Measurements from ENCODE around the gene MIF. TPM values are rescaled to one million over a fixed set of nuclear protein-coding genes. Genes with fewer than 3 reads are reported as not detected.
"Not testable (repeated sequence)": the region's sequence is repeated elsewhere in the genome, so short reads cannot be mapped to it uniquely, and the experiment has no call there.

The MIF gene
- total RNA-seq, 1 experiment from 2014 or later, result 1,162 TPM

GRCh38 chr22:23903328-23903971 is 9.3 kb downstream of the MIF start:
- DNase-seq, result no peak
- Histone ChIP-seq H3K27me3 (ENCODE audit: control insufficient read depth, insufficient read depth, low read length) (peaks cover 2% of the 10 kb centered on the region), H3K36me3 (replicated peaks; ENCODE audit: control insufficient read depth, insufficient read depth, low read length) (no peaks in the 10 kb centered on the region), H3K4me3 (ENCODE audit: insufficient read depth, low read depth, low read length) (no peak overlapping the region)

- Histone ChIP-seq H3K27me3 (ENCODE audit: control insufficient read depth, insufficient read depth, low read length) (peaks cover 2% of the 10 kb centered on the region), H3K4me3 (ENCODE audit: insufficient read depth, low read depth, low read length) (no peak overlapping the region), H3K36me3 (replicated peaks; ENCODE audit: control insufficient read depth, insufficient read depth, low read length) (no peaks in the 10 kb centered on the region)
- DNase-seq, result no peak
These were observed 10.5 kb downstream of the MIF start for GRCh38 chr22:23904573-23905254.

- Histone ChIP-seq H3K36me3 (replicated peaks; ENCODE audit: control insufficient read depth, insufficient read depth, low read length) (no peaks in the 10 kb centered on the region), H3K4me3 (ENCODE audit: insufficient read depth, low read depth, low read length) (no peak overlapping the region), H3K27me3 (ENCODE audit: control insufficient read depth, insufficient read depth, low read length) (peaks cover 2% of the 10 kb centered on the region)
- peak; percentile 29 for DNase-seq
These were observed 12.5 kb downstream of the MIF start for GRCh38 chr22:23906641-23907040.

GRCh38 chr22:23907423-23907822 is 13.2 kb downstream of the MIF start:
- H3K27me3 ChIP-seq (ENCODE audit: control insufficient read depth, insufficient read depth, low read length); H3K36me3 ChIP-seq (replicated peaks; ENCODE audit: control insufficient read depth, insufficient read depth, low read length); H3K4me3 ChIP-seq (ENCODE audit: insufficient read depth, low read depth, low read length); DNase-seq: not testable (repeated sequence)

GRCh38 chr22:23908587-23909205 is 14.5 kb downstream of the MIF start:
- Histone ChIP-seq H3K4me3 (ENCODE audit: insufficient read depth, low read depth, low read length) (no peak overlapping the region), H3K36me3 (replicated peaks; ENCODE audit: control insufficient read depth, insufficient read depth, low read length) (no peaks in the 10 kb centered on the region), H3K27me3 (ENCODE audit: control insufficient read depth, insufficient read depth, low read length) (peaks cover 2% of the 10 kb centered on the region)
- peak; percentile 43 for DNase-seq

GRCh38 chr22:23909296-23909898 is 15.2 kb downstream of the MIF start:
- no peak for DNase-seq
- Histone ChIP-seq H3K36me3 (replicated peaks; ENCODE audit: control insufficient read depth, insufficient read depth, low read length) (no peaks in the 10 kb centered on the region), H3K4me3 (ENCODE audit: insufficient read depth, low read depth, low read length) (no peak overlapping the region), H3K27me3 (ENCODE audit: control insufficient read depth, insufficient read depth, low read length) (peaks cover 2% of the 10 kb centered on the region)

- no peak for DNase-seq
- H3K27me3 ChIP-seq (ENCODE audit: control insufficient read depth, insufficient read depth, low read length), result peaks cover 2% of the 10 kb centered on the region
- no peak overlapping the region for H3K4me3 ChIP-seq (ENCODE audit: insufficient read depth, low read depth, low read length)
- H3K36me3 ChIP-seq (replicated peaks; ENCODE audit: control insufficient read depth, insufficient read depth, low read length), result no peaks in the 10 kb centered on the region
These were observed 16.5 kb downstream of the MIF start for GRCh38 chr22:23910496-23911190.

GRCh38 chr22:23911318-23911980 is 17.3 kb downstream of the MIF start:
- no peaks in the 10 kb centered on the region for H3K36me3 ChIP-seq (replicated peaks; ENCODE audit: control insufficient read depth, insufficient read depth, low read length)
- H3K4me3 ChIP-seq (ENCODE audit: insufficient read depth, low read depth, low read length), result no peak overlapping the region
- no peak for DNase-seq
- no peaks in the 10 kb centered on the region for H3K27me3 ChIP-seq (ENCODE audit: control insufficient read depth, insufficient read depth, low read length)

- H3K4me3 ChIP-seq (ENCODE audit: insufficient read depth, low read depth, low read length), result no peak overlapping the region
- DNase-seq, result no peak
- H3K36me3 ChIP-seq (replicated peaks; ENCODE audit: control insufficient read depth, insufficient read depth, low read length), result no peaks in the 10 kb centered on the region
- H3K27me3 ChIP-seq (ENCODE audit: control insufficient read depth, insufficient read depth, low read length), result no peaks in the 10 kb centered on the region
These were observed 18.2 kb downstream of the MIF start for GRCh38 chr22:23912293-23912903.

- Histone ChIP-seq H3K36me3 (replicated peaks; ENCODE audit: control insufficient read depth, insufficient read depth, low read length) (no peaks in the 10 kb centered on the region), H3K4me3 (ENCODE audit: insufficient read depth, low read depth, low read length) (peak overlapping the region; percentile 61), H3K27me3 (ENCODE audit: control insufficient read depth, insufficient read depth, low read length) (no peaks in the 10 kb centered on the region)
- DNase-seq, result peak; percentile 40
These were observed 19.1 kb downstream of the MIF start for GRCh38 chr22:23913306-23913660.

- H3K4me3 ChIP-seq (ENCODE audit: insufficient read depth, low read depth, low read length), result peak overlapping the region; percentile 61
- DNase-seq, result peak; percentile 99
- H3K27me3 ChIP-seq (ENCODE audit: control insufficient read depth, insufficient read depth, low read length), result no peaks in the 10 kb centered on the region
- H3K36me3 ChIP-seq (replicated peaks; ENCODE audit: control insufficient read depth, insufficient read depth, low read length), result no peaks in the 10 kb centered on the region
These were observed 19.6 kb downstream of the MIF start for GRCh38 chr22:23913661-23914353.

GRCh38 chr22:23915290-23915689 is 21.1 kb downstream of the MIF start:
- DNase-seq, result no peak
- Histone ChIP-seq H3K36me3 (replicated peaks; ENCODE audit: control insufficient read depth, insufficient read depth, low read length) (no peaks in the 10 kb centered on the region; the same call in 1 of the 2 replicates), H3K27me3 (ENCODE audit: control insufficient read depth, insufficient read depth, low read length) (no peaks in the 10 kb centered on the region), H3K4me3 (ENCODE audit: insufficient read depth, low read depth, low read length) (no peak overlapping the region)

- not testable (repeated sequence) for H3K36me3 ChIP-seq (replicated peaks; ENCODE audit: control insufficient read depth, insufficient read depth, low read length); H3K27me3 ChIP-seq (ENCODE audit: control insufficient read depth, insufficient read depth, low read length); DNase-seq; H3K4me3 ChIP-seq (ENCODE audit: insufficient read depth, low read depth, low read length)
These were observed 26.1 kb downstream of the MIF start for GRCh38 chr22:23920267-23920611.
